ENCODE measurements around the gene SEBOX.
"Not testable (repeated sequence)": the region's sequence is repeated elsewhere in the genome, so short reads cannot be mapped to it uniquely, and the experiment has no call there.

The SEBOX gene

GRCh38 chr17:28367641-28368305, 2.8 kb upstream of the SEBOX start:
- DNase-seq, result no peak

GRCh38 chr17:28366605-28367004, 1.6 kb upstream of the SEBOX start:
- DNase-seq, result no peak

- no peak for DNase-seq
These were observed 488 bp upstream of the SEBOX start for GRCh38 chr17:28365487-28365886.

- DNase-seq, result no peak
These were observed 986 bp downstream of the SEBOX start for GRCh38 chr17:28363776-28364650.

- no peak for DNase-seq
These were observed 1.8 kb downstream of the SEBOX start for GRCh38 chr17:28363186-28363585.

GRCh38 chr17:28357901-28358197, 7.2 kb downstream of the SEBOX start:
- no peak for DNase-seq

GRCh38 chr17:28357061-28357900, 7.7 kb downstream of the SEBOX start, which contains the start of gene POLDIP2:
Gene POLDIP2 (minus strand): TSS chr17:28357527. CDS start chr17:28357448, 79 bp downstream.
- peak; percentile 95 for DNase-seq

GRCh38 chr17:28350271-28350670, 14.7 kb downstream of the SEBOX start:
- no peak for DNase-seq

GRCh38 chr17:28348979-28349378, 16.0 kb downstream of the SEBOX start:
- DNase-seq, result no peak

- no peak for DNase-seq
These were observed 17.6 kb downstream of the SEBOX start for GRCh38 chr17:28347261-28347891.

- no peak for DNase-seq
These were observed 18.2 kb downstream of the SEBOX start for GRCh38 chr17:28346746-28347246.

GRCh38 chr17:28346199-28346580, 18.8 kb downstream of the SEBOX start:
- no peak for DNase-seq

GRCh38 chr17:28345419-28346198, 19.4 kb downstream of the SEBOX start:
- DNase-seq, result no peak

- DNase-seq, result no peak
These were observed 20.5 kb downstream of the SEBOX start for GRCh38 chr17:28344435-28344901.

- DNase-seq, result no peak
These were observed 21.0 kb downstream of the SEBOX start for GRCh38 chr17:28344011-28344410.

GRCh38 chr17:28343491-28343932, 21.5 kb downstream of the SEBOX start:
- no peak for DNase-seq

GRCh38 chr17:28342313-28342712, 22.7 kb downstream of the SEBOX start:
- DNase-seq, result no peak

GRCh38 chr17:28341516-28341915, 23.5 kb downstream of the SEBOX start:
- DNase-seq, result no peak

- DNase-seq, result no peak
These were observed 24.6 kb downstream of the SEBOX start for GRCh38 chr17:28340374-28340773.

- DNase-seq, result no peak
These were observed 25.6 kb downstream of the SEBOX start for GRCh38 chr17:28339431-28339830.

- not testable (repeated sequence) for DNase-seq
These were observed 26.2 kb downstream of the SEBOX start for GRCh38 chr17:28338769-28339212.

All from CD4-positive, alpha-beta T cell treated with Interleukin-4 for 4 hours (primary cell).